Transverse colon (tissue), 3 donors: ENCODE measurements around the gene HAS3.

Experiments
- CTCF ChIP-seq, 5 experiments: fragments of 200-600 bp in 3 of 5; fragments of 450-650 bp in 2 of 5; sonication (generic) in 3 of 5; IDR thresholded peaks; 1 replicate in 2 of 5; 2 replicates in 3 of 5; pipeline ENCODE4 v1.5.1; 2016 to 2017; ENCODE audit warnings: antibody characterized with exemption in 5 of 5, inconsistent platforms in 3 of 5, mild to moderate bottlenecking in 2 of 5, moderate library complexity in 1 of 5
- POLR2A ChIP-seq: fragments of 450-650 bp; IDR thresholded peaks from one replicate; pipeline ENCODE4 v1.6.1; 2016; ENCODE audit warnings: antibody characterized with exemption, mild to moderate bottlenecking, moderate library complexity

DNA sequence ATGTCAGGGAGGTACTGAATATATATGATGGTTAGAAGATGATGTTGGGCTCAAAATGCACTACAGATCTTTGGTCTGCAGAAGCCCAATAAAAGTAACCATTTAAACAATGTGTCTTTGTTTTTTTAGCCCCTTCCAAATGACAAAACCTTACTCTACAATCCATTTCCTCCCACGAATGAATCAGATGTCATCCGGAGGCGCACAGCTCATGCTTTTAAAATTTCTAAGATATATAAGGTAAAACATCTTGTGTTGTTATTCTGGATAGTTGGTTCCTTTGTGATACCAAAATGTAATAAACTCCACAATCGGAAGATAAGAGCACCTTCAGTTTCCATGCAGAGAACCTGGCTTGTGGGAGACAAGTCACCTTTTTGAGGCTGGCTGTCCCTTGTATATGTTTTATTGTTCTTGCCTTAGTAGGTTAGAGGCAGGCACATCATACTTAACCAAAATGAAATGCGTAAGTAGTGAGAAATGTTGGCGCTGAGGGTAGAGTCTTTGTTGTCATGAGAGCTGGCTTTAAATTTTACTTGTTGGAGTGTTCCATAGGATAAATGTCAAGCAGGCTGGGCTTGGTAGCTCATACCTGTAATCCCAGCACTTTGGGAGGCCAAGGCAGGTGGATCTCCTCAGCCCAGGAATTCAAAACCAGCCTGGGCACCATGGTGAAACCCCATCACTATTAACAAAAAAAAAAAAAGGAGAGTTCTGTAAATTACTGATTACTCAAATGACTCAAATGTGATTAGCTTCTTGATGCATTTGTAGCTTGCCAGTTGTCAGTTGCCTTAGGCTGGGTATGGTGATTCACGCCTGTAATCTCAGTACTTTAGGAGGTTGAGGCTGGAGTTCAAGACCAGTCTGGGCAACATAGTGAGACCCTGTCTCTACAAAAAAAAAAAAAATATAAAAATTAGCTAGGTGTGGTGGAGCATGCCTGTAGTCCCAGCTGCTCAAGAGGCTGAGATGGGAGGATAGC, 61.8 kb downstream of the HAS3 start:
- TF ChIP-seq POLR2A (no peak), CTCF (IDR thresholded peaks at IDR 0.05) (no peak)
